ENCODE results near the gene PMPCA.
"Not testable (repeated sequence)": the region's sequence is repeated elsewhere in the genome, so short reads cannot be mapped to it uniquely, and the experiment has no call there.

GRCh38 chr9:136407061-136407460 is 3.4 kb upstream of the PMPCA start:
- TF ChIP-seq CTCF (conservative IDR thresholded peaks at IDR 0.05; ENCODE audit: low read depth, low read length); EZH2 (IDR thresholded peaks at IDR 0.05; ENCODE audit: low read length, unreplicated experiment); EZH2phosphoT487 (IDR thresholded peaks at IDR 0.05; ENCODE audit: borderline replicate concordance, low read length): not testable (repeated sequence)
